ENCODE data around the gene RIMBP2. TPM values are rescaled to one million over a fixed set of nuclear protein-coding genes. Genes with fewer than 3 reads are reported as not detected.
A peak's percentile ranks its signal among the peaks of the same experiment; 100 is the strongest.

RIMBP2 gene
- polyA plus RNA-seq, 1 of the 3 experiments (the other 2 are of a cell fraction): 0.90 TPM

GRCh38 chr12:130523863-130524614 is 192.1 kb downstream of the RIMBP2 start:
- no peak for TF ChIP-seq RFX5 (IDR thresholded peaks at IDR 0.05; ENCODE audit: low read length)
- TF ChIP-seq POLR2AphosphoS5 (IDR thresholded peaks at IDR 0.05; ENCODE audit: low read depth, low read length): no peak
- no peak for TF ChIP-seq TAF1 (IDR thresholded peaks at IDR 0.05; ENCODE audit: borderline replicate concordance, low read depth, low read length)
- TF ChIP-seq CHD2 (IDR thresholded peaks at IDR 0.05; ENCODE audit: low read length, partially characterized antibody): no peak
- no peak for TF ChIP-seq SIN3A (IDR thresholded peaks at IDR 0.05; ENCODE audit: borderline replicate concordance, low read depth, low read length)
- TF ChIP-seq, protein P1, sequence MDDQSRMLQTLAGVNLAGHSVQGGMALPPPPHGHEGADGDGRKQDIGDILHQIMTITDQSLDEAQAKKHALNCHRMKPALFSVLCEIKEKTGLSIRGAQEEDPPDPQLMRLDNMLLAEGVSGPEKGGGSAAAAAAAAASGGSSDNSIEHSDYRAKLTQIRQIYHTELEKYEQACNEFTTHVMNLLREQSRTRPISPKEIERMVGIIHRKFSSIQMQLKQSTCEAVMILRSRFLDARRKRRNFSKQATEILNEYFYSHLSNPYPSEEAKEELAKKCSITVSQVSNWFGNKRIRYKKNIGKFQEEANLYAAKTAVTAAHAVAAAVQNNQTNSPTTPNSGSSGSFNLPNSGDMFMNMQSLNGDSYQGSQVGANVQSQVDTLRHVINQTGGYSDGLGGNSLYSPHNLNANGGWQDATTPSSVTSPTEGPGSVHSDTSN (IDR thresholded peaks at IDR 0.05): no peak
- no peak for TF ChIP-seq RXRA (IDR thresholded peaks at IDR 0.05; ENCODE audit: borderline replicate concordance, low read depth)
- TF ChIP-seq SMC3 (IDR thresholded peaks at IDR 0.05; ENCODE audit: low read depth, low read length): no peak
- no peaks in the 10 kb centered on the region for H3K9me3 ChIP-seq
- H3K4me2 ChIP-seq: no peak overlapping the region
- no peak overlapping the region for H2AFZ ChIP-seq (ENCODE audit: low read depth)
- no peak overlapping the region for H3K4me3 ChIP-seq (ENCODE audit: low read depth in 2 of 2, low read length in 1 of 2)
- DNase-seq: no peak
- H3K27ac ChIP-seq (ENCODE audit: low read depth in 2 of 2, low read length in 1 of 2): peak overlapping the region in 1 of 2 experiments; percentile 47; a peak in 1 of 4 replicates
- H3F3A ChIP-seq (replicated peaks; ENCODE audit: insufficient read depth): no peaks in the 10 kb centered on the region
- peaks cover 0 to 52% of the 10 kb centered on the region in 2 experiments; a peak in 1 of 4 replicates for H3K4me1 ChIP-seq (ENCODE audit: control insufficient read depth in 1 of 2, insufficient read depth in 2 of 2, low read depth in 1 of 2, low read length in 1 of 2)
- CTCF ChIA-PET: interaction anchor here (0.6 to 1.6 kb wide), 2 partner anchors 21 to 224 kb away, joined by 3 to 8 read pairs; no protein-coding TSS in a partner anchor
- H3K79me2 ChIP-seq (ENCODE audit: insufficient read depth): no peaks in the 10 kb centered on the region
- POLR2A ChIA-PET: no interaction called here
- no peaks in the 10 kb centered on the region for H3K36me3 ChIP-seq (replicated peaks in 1 of 2; ENCODE audit: control insufficient read depth in 1 of 2, insufficient read depth in 2 of 2, low read length in 1 of 2)
- H3K9ac ChIP-seq: no peak overlapping the region
- 22% methylated on average over 7 of the region's 9 CpGs for WGBS (ENCODE audit: low lambda C conversion rate)
- no peaks in the 10 kb centered on the region for H3K27me3 ChIP-seq (ENCODE audit: insufficient read depth)
- H3K9me2 ChIP-seq: no peaks in the 10 kb centered on the region
- no peaks in the 10 kb centered on the region for H4K20me1 ChIP-seq (ENCODE audit: insufficient read depth)

- Histone ChIP-seq H3K27me3 (ENCODE audit: insufficient read depth) (no peaks in the 10 kb centered on the region), H3K79me2 (ENCODE audit: insufficient read depth) (no peaks in the 10 kb centered on the region), H3K9me2 (no peaks in the 10 kb centered on the region), H3K9me3 (no peaks in the 10 kb centered on the region), H3K4me3 (ENCODE audit: low read depth in 2 of 2, low read length in 1 of 2) (no peak overlapping the region), H3K4me1 (ENCODE audit: control insufficient read depth in 1 of 2, insufficient read depth in 2 of 2, low read depth in 1 of 2, low read length in 1 of 2) (peaks cover 0 to 52% of the 10 kb centered on the region in 2 experiments; a peak in 1 of 4 replicates), H3F3A (replicated peaks; ENCODE audit: insufficient read depth) (no peaks in the 10 kb centered on the region), H3K27ac (ENCODE audit: low read depth in 2 of 2, low read length in 1 of 2) (peak overlapping the region in 1 of 2 experiments; percentile 17; a peak in 1 of 4 replicates), H4K20me1 (ENCODE audit: insufficient read depth) (no peaks in the 10 kb centered on the region), H3K9ac (no peak overlapping the region), H3K4me2 (no peak overlapping the region), H2AFZ (ENCODE audit: low read depth) (no peak overlapping the region), H3K36me3 (replicated peaks in 1 of 2; ENCODE audit: control insufficient read depth in 1 of 2, insufficient read depth in 2 of 2, low read length in 1 of 2) (no peaks in the 10 kb centered on the region)
- ChIA-PET CTCF (no interaction called here), POLR2A (no interaction called here)
- 40% methylated on average over 9 of the region's 9 CpGs for WGBS (ENCODE audit: low lambda C conversion rate)
- no peak for DNase-seq
- TF ChIP-seq CHD2 (IDR thresholded peaks at IDR 0.05; ENCODE audit: low read length, partially characterized antibody) (no peak), MXI1 (IDR thresholded peaks at IDR 0.05; ENCODE audit: low read depth, low read length) (no peak)
Observed at GRCh38 chr12:130523208-130523607, 192.9 kb downstream of the RIMBP2 start.

Data from SK-N-SH (cell line).